SHP77 treated with DMSO at 0.1 percent for 48 hours (cell line): ENCODE measurements around the gene MACROH2A1.

Experiments
- DNase-seq: peaks from one replicate; lab custom pipeline; 2025; lab: John Stamatoyannopoulos, UW

MACROH2A1 gene

DNA sequence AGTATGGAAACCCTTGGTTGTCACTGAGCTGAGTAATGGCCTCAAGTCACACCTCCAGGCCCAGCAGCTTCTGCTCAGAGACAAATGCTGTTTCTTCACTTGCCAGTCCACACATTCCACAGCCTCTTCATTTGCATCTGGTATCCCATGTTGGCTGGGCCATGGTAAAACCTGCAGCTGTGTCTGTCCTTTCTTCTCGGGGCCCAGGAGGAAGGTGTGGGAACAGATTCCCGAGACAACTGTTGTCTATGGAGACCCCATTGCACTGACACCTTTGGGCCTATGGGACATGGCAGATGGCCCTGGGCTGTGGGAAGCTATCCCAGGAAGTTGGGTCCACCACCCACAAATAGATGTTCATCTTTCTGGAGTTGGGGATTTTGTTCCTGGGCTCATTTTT is 85.1 kb downstream of the MACROH2A1 start:
- no peak for DNase-seq

DNA sequence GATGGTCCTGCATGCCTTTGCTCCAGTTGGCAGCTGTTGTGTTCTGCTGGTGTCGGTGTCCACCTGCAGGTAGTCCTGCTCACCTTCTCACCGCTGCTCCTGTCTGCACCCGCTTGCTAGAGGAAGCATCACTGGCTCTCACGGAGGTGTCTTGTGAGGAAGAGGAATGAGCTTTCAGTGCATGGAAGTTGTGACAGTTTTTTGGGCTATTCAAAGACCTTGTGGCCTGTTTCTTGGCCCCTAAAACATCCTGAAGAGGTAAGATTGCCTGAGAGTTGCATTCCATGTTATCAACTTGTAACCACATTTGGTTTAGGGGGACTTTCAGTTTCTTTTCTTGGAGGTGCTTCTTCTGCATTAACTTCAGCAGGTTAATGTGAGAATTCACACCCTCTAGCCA is 85.6 kb downstream of the MACROH2A1 start:
- DNase-seq = no peak

DNA sequence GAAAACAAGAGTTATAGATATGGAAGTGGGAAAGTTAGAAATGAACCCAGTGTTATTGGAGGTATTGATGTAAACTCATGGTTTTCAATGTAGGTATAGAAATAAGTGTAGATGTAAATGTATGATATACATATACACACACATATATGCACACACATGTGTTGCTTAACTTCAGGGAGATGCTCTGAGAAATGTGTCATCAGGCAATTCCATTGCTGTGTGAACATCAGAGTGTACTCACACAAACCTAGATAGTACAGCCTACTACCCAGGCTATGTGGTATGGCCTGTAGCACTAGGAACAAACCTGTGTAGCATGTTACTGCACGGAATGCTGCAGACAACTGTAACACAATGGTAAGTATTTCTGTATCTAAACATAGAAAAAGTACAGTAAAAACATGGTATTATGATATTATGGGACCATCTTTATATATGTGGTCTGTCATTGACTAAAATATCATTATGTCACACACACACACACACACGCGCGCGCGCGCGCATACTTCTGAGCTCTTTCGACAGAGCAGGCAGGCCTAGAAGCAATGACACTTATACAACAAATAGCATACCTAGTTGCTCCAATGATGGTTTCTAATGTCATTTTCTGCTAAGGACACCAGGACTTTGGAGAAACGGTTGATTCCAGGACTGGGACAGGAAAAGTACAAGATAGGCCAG is 86.6 kb downstream of the MACROH2A1 start:
- DNase-seq = no peak

DNA sequence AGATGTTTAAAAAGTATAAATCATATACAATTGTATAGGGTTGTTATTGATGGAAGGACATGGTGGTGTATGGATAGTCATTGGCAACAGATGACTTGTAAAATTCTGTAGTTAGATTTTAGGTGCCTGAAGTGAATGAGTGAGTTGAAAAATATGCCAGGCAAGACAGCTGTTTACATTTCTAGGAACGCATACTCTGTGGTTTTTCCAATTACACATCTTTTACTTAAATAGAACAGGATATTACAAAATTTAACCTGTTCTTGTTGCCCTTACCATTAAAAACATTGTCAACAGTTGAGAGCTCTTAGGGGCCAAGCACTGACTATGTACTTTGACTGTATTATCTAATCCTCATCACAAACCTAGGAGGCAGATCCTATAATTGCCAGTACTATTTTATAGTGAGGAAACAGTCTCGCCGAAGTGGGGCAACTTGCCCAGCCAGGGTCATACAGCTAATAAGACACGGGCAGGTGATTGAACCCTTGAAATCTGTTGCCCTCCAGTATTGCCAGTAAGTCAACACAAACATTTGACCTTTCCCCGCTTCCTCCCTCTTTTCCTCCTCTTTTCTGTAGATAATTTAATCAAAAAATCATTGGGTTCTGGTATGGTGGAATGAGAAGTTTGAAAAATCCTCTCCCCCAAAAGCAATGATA is 88.6 kb downstream of the MACROH2A1 start:
- DNase-seq = no peak

DNA sequence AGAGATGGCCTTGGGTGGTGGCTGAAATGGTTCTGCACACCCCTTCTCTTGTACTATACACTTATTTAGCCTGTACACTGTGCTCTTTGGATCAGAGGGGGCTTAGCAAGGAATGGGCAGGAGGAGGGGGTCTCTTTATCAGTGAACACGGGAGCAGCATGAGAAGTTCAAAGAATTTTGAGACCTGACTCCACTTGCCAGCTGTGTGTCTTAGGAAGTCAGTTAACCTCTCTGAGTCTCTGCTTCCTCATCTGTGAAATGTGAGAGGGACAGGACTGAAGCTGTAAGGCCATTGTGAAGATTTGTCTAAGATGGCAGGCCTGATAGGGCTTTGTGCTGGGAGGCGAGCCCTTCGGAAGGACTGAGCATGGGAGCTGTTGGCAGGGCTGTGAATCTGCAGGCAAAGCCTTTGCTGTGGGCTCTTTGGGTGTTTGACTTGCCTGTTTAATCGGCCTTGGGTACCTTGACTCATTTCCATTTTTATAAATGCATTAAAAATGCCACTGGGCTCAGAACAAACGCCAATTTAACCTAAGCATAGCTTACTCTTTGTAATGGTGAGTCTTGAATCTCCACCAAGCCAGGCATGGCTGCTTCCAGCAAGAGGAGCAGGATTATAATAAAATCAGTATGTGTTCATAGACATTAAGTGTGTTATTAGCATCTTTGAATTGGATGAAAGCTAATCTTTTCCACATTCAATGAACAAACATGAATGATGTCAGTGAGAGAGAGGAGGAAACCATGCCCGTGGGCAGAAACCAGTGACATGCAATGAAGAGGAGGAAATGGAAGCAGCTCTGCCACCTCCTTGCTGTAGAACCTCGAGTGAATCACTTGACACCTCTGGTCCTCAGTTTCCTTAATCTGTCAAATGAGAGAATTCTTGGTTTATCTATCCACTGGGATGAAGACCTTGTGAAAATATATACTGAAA is 89.4 kb downstream of the MACROH2A1 start:
- DNase-seq = no peak

DNA sequence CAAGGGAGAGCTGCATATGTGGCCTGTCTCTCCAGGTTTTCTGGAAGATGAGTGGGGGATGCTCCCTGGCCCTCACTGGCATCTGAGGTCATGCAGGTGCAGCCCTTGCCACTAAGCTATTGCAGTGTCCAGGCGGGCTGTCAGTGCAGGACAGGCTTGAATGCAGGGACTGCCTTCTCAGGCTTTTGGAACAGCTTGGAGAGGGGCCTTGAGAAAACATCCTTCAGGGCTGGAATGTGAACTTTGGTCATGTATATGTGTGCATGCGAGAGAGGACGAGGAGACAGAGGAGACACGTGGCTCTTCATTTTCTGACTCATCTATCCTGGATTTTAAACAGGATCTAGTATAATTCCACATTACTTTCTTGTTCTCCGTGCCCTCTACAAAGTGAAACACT is 90.3 kb downstream of the MACROH2A1 start:
- DNase-seq = no peak

DNA sequence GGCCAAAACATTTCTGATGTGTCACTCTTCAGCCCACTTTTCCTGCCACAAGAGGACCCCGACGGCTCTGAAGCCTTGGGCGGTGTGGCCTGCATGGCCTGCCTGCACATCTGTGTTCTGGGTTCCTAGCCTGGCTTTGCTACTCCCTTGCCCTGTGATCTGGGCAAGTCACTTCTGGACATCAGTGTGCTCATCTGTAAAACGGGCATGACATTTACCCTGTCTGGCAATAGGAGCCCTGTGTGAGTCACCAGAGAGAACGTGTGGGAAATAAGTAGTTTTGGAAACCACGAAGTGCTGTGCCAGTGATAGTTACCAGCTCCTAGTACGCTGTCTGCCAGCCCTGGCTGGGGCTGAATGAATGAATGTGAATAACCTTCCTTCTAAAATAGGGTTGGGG is 90.8 kb downstream of the MACROH2A1 start:
- DNase-seq = no peak

DNA sequence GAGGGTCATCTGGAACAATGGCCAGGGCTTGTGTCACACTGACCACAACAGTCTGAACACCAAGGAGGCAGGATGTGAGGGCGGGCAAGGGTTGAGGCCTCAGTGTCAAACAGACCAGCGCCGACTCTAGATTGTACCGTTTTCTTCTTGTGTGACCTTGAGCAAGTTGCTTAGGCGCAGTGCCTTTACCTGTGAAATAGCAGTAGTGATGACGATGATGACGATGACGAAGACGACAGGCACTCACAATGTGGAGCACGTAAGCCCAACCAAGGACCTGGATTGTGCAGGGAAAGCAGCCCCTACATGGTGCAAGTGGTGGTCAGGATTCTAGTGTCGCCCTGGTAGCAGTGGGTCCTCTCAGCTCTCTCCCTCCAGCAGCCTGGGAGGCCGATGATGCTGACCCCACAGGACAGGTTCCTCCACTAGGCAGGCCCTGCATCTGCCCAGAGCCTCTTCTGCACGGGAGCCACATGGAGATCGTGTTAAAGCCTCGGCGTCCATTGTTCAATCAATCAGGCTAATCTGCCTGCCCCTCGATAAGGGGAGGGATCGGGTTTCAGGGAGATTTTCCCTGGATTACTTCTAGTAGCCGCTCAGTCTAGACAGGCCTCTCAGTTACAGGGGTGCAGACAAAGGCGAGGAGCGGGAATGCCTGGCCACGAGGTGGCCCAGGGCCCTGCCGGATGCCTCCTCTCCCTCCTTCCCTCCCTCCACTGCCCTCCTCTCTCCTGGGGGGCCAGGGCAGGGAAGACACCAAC is 91.7 kb downstream of the MACROH2A1 start:
- DNase-seq = no peak

DNA sequence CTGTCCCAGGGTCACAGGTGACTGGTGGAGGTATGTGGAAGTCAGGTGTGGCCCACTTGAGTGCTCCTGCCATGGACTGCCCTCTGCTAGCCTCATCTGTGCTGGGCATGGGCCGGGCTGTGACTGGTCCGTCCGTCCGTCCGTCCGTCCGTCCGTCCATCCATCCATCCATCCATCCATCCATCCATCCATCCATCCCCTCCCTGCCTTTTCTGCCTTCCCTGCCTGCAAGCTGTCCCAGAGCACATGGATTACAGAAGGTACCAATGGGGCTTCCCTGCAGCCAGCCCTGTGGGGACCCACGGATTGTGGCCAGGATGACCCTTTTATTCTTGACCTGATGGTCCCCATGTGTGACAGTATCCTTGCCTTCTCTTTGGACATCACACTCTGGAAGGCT is 92.5 kb downstream of the MACROH2A1 start:
- DNase-seq = no peak

DNA sequence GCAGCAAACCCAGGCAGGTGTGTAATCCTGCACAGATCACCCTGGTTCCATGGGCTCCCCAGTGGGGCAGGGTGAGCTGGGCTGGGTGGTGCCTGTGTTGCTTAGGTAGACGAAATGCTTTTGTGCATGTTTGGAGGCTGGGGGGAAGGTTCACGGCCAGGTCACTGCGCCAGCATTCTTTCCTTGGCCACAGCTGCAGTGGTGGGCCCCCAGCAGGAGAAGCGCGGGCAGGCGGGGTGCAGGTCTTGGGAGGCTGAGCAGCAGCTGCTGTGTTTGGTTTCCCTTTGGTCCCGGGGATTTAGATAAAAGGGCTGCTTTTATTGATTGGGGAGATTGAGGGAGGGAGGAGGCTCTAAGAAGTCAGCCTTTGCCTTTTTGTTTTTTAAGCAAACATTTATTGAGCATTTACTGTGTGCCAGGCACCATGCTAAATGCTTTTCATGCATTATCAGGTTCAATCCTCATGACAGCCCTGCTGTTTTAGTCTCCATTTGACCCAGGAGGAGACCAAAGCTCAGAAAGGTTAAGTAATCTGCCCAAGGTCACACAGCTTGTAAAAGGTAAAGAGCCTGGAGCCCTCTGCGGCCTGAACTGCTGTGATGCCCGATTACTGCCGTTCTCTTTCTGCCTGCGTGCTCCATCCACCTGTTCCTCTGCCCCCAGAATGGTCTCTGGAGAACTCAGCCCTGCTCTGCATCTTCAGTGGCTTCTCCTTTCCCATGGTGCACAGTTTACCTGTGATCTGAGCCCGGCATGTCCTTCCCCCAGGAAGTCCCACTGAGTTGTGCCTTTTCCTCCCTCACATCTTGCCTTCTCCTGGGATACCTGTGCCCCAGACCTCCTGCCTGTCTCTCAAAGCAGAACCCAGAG is 94.4 kb downstream of the MACROH2A1 start:
- no peak for DNase-seq

DNA sequence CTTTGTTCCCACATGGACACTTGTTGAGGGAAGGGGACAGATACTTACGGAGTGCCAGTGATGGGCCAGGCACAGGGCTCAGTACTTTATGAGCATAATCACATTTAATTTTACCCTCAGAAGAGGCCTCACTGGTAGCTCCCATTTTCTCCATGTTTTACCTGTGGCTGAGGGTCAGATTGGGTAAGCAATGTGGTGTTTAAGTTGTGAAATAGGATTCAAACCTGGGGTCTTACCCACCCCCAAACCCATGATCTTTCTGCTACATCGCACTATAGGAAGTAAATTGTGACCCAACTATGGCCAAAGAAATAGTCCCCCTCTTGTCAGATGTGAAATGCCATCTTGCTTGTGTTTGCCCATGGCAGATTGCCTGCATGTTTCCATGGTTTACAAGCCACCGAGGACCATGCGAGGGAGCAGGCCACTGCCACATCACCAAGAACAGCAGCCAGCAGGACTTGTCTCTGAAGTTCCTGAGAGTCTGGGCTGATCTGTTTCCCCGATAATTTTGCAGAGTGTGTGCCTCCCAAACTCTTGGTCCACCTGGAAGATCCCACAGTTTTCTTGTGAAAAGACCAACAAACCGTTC is 95.4 kb downstream of the MACROH2A1 start:
- DNase-seq = no peak

DNA sequence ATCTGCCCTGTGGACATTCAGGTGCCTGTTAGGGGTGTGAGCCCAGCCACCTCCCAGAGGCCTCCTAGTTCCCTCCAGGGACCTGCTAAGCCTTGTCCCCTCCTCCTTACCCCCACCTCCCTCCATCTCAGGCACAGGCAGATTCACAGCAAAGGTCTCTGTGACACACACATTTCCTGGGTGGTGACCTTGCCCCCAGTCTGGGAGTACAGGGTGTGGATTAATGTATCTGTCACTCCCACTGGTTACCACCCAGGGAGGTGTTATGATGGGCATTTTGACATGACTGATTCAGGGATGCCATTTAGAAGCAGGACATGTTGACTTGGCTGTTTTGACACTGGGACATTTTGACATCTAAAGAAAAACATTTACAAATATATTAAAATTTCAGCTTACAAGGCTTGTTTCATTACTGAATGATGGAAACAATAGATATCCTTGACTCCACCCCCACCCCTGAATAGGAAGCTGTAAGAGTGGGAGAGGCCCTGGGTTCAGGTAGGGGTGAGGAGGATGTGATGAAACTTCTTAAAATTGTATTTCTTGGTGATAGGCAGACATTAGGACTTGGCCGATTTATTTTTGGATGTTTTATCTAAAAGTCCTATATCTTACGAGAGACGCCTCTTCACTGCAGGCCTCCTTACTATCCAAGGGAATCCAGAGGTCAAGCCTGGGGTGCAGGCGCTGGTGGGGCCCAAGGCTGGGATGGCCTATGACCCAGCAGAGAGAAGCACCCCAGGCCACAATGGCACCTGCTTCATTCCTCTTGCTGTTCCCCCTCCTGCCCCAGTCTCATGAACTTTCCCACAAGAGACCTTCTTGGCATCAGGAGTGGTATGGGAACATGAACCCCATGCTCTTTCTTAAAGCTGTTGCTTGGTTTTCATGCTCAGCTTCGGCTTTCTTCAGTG is 101.9 kb downstream of the MACROH2A1 start:
- no peak for DNase-seq

DNA sequence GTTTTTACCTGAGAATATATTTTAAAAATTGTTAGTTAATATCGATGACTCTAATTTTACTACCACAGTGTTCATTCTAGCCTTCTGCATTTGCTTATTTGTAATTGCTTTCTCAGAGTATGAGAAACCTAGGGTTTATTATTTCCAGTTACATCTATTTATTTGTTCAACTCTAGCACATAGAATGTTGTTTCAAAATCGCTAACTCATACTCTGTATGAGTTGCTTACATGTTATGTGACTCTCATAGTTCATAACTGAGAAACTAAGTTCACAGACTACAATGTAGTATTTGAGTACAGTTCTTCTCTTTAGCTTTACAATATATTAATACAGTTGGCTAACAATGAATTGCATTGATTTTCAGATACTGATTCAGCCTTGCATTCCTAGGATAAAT is 103.2 kb downstream of the MACROH2A1 start:
- no peak for DNase-seq

DNA sequence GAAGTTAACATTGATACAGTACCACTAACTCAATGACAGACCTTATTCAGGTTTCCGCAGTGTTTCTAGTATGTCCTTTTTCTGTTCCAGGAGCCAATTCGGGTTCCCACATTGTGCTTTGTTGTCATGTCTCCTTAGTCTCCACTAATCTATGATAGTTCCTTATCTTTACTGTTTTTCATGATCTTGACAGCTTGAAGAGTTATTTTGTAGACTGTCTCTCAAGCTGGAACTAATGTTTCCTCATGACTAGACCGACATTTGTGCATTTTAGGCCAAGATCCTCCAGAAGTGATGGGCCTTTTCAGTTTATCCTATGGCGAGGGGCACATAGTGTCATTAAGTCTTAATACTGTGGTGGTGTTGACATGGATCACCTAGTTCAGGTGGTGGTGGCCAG is 104.2 kb downstream of the MACROH2A1 start:
- no peak for DNase-seq

DNA sequence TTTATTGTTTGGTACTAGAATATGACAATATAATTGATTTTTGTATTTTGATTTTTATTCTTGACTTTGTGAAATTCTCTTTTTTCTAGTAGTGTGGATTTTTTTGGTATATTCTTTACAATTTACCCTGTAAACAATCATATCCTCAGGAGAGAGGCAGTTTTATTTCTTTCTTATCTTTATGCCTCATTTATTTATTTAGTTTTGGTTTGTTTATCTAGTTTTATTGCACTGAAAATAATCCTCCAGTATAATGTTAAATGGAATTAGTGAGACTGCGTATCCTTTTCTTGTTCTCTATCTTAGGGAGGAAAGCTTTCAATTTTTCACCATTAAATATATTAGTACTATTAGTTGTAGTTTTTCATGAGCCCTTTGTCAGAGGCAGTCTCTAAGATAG is 109.4 kb downstream of the MACROH2A1 start:
- DNase-seq = no peak

DNA sequence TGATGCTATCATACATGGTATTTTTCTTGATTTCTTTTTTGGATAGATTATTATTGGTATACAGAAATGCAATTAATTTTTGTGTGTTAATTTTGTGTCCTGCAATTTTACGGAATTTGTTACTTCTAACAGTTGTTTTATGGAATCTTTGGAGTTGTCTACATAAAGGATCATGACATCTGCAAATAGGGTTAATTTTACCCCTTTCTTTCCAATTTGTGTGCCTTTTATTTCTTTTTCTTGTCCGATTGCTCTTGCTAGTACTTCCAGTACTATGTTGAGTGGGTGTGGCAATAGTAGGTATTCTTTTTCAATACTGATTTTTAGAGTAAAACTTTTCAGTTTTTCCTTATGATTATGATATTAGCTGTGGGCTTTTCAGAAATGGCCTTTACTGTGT is 111.5 kb downstream of the MACROH2A1 start:
- no peak for DNase-seq
